HepG2 (cell line): ENCODE results near the gene IRGQ. TPM values are rescaled to one million over a fixed set of nuclear protein-coding genes. Genes with fewer than 3 reads are reported as not detected.

ENCODE experiments used
- AHR ChIP-seq: IDR thresholded peaks from 2 replicates; pipeline ENCODE4 v1.6.1; 2018; ENCODE audit warnings: missing genetic modification reagents, missing compliant biosample characterization
- EEA1 ChIP-seq: sonication (generic); formaldehyde crosslinking; IDR thresholded peaks from 2 replicates; pipeline ENCODE4 v1.5.1; 2020; ENCODE audit warnings: mild to moderate bottlenecking, missing genetic modification reagents, borderline replicate concordance
- HOXA7 ChIP-seq: sonication (generic); formaldehyde crosslinking; IDR thresholded peaks from 2 replicates; pipeline ENCODE4 v1.8.1; 2022; ENCODE audit warnings: mild to moderate bottlenecking, missing genetic modification reagents, moderate library complexity
- JARID2 ChIP-seq: sonication (generic); formaldehyde crosslinking; IDR thresholded peaks from 2 replicates; pipeline ENCODE4 v1.8.1; 2023; ENCODE audit warnings: missing genetic modification reagents, inconsistent platforms; ENCODE audit not compliant: insufficient replicate concordance
- KDM5B ChIP-seq: sonication (generic); formaldehyde crosslinking; IDR thresholded peaks from 2 replicates; pipeline ENCODE4 v1.4.0; 2020; ENCODE audit warnings: missing genetic modification reagents, mild to moderate bottlenecking, borderline replicate concordance
- NFIC ChIP-seq: IDR thresholded peaks from 2 replicates; pipeline ENCODE4 v1.6.1; 2012; ENCODE audit warnings: mild to moderate bottlenecking, low read length, inconsistent platforms
- NFKB2 ChIP-seq: sonication (generic); formaldehyde crosslinking; IDR thresholded peaks from 2 replicates; pipeline ENCODE4 v1.4.0; 2020; ENCODE audit warnings: missing genetic modification reagents, borderline replicate concordance
- PATZ1 ChIP-seq: sonication (generic); formaldehyde crosslinking; IDR thresholded peaks from 2 replicates; pipeline ENCODE4 v1.4.0; 2020; ENCODE audit warnings: missing genetic modification reagents
- SIN3B ChIP-seq: fragments of 150-350 bp; IDR thresholded peaks from 2 replicates; pipeline ENCODE4 v1.6.1; 2014; ENCODE audit warnings: low read length
- SRSF1 ChIP-seq: fragments of 200-400 bp; formaldehyde crosslinking; optimal IDR thresholded peaks from 2 replicates; pipeline ENCODE3; 2017; ENCODE audit warnings: mild to moderate bottlenecking, low read depth, low read length, moderate library complexity
- ZFP91 ChIP-seq: sonication (generic); formaldehyde crosslinking; IDR thresholded peaks from 2 replicates; pipeline ENCODE4 v1.9.0; 2022; ENCODE audit warnings: missing genetic modification reagents, mild to moderate bottlenecking, borderline replicate concordance
- ZMYM4 ChIP-seq: sonication (generic); formaldehyde crosslinking; IDR thresholded peaks from 2 replicates; pipeline ENCODE4 v1.8.1; 2023; ENCODE audit warnings: mild to moderate bottlenecking, missing genetic modification reagents
- ZNF280B ChIP-seq: sonication (generic); formaldehyde crosslinking; IDR thresholded peaks from 2 replicates; pipeline ENCODE4 v1.5.0; 2020; ENCODE audit warnings: missing genetic modification reagents, mild to moderate bottlenecking, borderline replicate concordance
- ZNF44 ChIP-seq: sonication (generic); formaldehyde crosslinking; IDR thresholded peaks from 2 replicates; pipeline ENCODE4 v1.5.1; 2020; ENCODE audit warnings: mild to moderate bottlenecking, missing genetic modification reagents
- ZNF670 ChIP-seq: sonication (generic); formaldehyde crosslinking; IDR thresholded peaks from 2 replicates; pipeline ENCODE4 v1.8.0; 2022; ENCODE audit warnings: mild to moderate bottlenecking, missing genetic modification reagents, borderline replicate concordance
- ZNF691 ChIP-seq: sonication (generic); formaldehyde crosslinking; IDR thresholded peaks from 2 replicates; pipeline ENCODE4 v1.4.0; 2020; ENCODE audit warnings: missing genetic modification reagents, low read depth, mild to moderate bottlenecking, borderline replicate concordance
- polyA plus RNA-seq, 8 experiments: library from polyadenylated mRNA; depleted of rRNA in 3 of 8; stranded (reverse) in 7 of 8; unstranded in 1 of 8; fragments of >200 nt; fragmentation: Illumina TruSeq in 4 of 8; extraction: Trizol in 4 of 8; gene quantifications; 2 replicates each; pipeline versions ENCODE4 v1.2.1 to v1.2.3, GENCODE V29; 2011 to 2016; ENCODE audit warnings: low read depth in 4 of 8, missing spikeins in 1 of 8, mixed read lengths in 1 of 8; ENCODE audit not compliant: insufficient read depth in 1 of 8
- total RNA-seq, 5 experiments: library from RNA; depleted of rRNA; stranded (reverse); fragments of >200 nt; fragmentation: Illumina TruSeq; extraction: Trizol; gene quantifications; 2 replicates each; pipeline ENCODE4 v1.2.3, GENCODE V29; 2016; ENCODE audit warnings: low read depth in 1 of 5
- TF ChIP-seq, protein P1 (sequence below): sonication (generic); formaldehyde crosslinking; IDR thresholded peaks from 2 replicates; pipeline ENCODE4 v1.5.0; 2020; ENCODE audit warnings: mild to moderate bottlenecking, missing genetic modification reagents

The IRGQ gene
- total and polyA plus RNA-seq, 2 of the 13 experiments (the other 11 are each of a cell fraction or from before 2014, with no cell fraction given) = 11.6 to 12.4 TPM

- TF ChIP-seq ZNF691 (CRISPR knock-in tag) (no peak; the same call in 1 of the 2 replicates), ZNF280B (peak; percentile 55; the same call in 1 of the 2 replicates), ZNF670 (CRISPR knock-in tag) (0 out of 2 replicates have a peak, but pooled peaks have one; percentile 63), KDM5B (peak; percentile 68; the same call in 1 of the 2 replicates), PATZ1 (CRISPR knock-in tag) (0 out of 2 replicates have a peak, but pooled peaks have one; percentile 28), SRSF1 (peak; percentile 10), SIN3B (peak; percentile 90), NFIC (no peak), NFKB2 (peak; percentile 61; the same call in 1 of the 2 replicates), ZMYM4 (CRISPR knock-in tag) (peak; percentile 57; the same call in 1 of the 2 replicates), HOXA7 (CRISPR knock-in tag) (no peak), EEA1 (CRISPR knock-in tag) (no peak), AHR (CRISPR knock-in tag) (no peak), ZNF44 (peak; percentile 87), ZFP91 (peak; percentile 99), JARID2 (no peak)
- TF ChIP-seq, protein P1, sequence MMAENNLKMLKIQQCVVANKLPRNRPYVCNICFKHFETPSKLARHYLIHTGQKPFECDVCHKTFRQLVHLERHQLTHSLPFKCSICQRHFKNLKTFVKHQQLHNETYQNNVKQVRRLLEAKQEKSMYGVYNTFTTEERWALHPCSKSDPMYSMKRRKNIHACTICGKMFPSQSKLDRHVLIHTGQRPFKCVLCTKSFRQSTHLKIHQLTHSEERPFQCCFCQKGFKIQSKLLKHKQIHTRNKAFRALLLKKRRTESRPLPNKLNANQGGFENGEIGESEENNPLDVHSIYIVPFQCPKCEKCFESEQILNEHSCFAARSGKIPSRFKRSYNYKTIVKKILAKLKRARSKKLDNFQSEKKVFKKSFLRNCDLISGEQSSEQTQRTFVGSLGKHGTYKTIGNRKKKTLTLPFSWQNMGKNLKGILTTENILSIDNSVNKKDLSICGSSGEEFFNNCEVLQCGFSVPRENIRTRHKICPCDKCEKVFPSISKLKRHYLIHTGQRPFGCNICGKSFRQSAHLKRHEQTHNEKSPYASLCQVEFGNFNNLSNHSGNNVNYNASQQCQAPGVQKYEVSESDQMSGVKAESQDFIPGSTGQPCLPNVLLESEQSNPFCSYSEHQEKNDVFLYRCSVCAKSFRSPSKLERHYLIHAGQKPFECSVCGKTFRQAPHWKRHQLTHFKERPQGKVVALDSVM (CRISPR knock-in tag) = no peak
These were observed at the start of gene IRGQ, which contains the start of gene ZNF576 (continued) for GRCh38 chr19:43595999-43596841.
